A549 (cell line): Measurements from ENCODE around the gene ADCK2. TPM values are rescaled to one million over a fixed set of nuclear protein-coding genes. Genes with fewer than 3 reads are reported as not detected.

Experiments
- ATAC-seq, 2 experiments: fragments of 200-7000 bp in 1 of 2; fragments of >200 bp in 1 of 2; cut with Nextera tagmentation in 1 of 2; cut with Tn5 transposase in 1 of 2; 3 replicates each; pipeline versions ENCODE4 v1.8.0 to v1.9.1; 2018 to 2020; ENCODE audit warnings: mild to moderate bottlenecking in 1 of 2, moderate library complexity in 1 of 2
- CTCF ChIA-PET: fragments of 300-600 bp; sonication (Branson Sonifier 250); formaldehyde crosslinking; extraction: SDS; loops from one replicate; lab custom pipeline; 2021; ENCODE audit warnings: antibody characterized with exemption, inconsistent platforms; lab: Yijun Ruan, JAX
- POLR2A ChIA-PET: fragments of 350-600 bp; formaldehyde crosslinking; extraction: SDS; loops from one replicate; lab custom pipeline; 2021; ENCODE audit warnings: antibody characterized with exemption, inconsistent platforms; lab: Yijun Ruan, JAX
- DNase-seq, 2 experiments: peaks; one replicate each; pipeline versions ENCODE4 v3.0.0 to v3.0.0-alpha.2; 2011 to 2016; ENCODE audit warnings: low read depth in 1 of 2, low spot score in 1 of 2
- FAIRE-seq: peaks from 2 replicates; lab custom pipeline; 2011; peaks lifted over from hg19 to GRCh38; lab: Jason Lieb, UNC
- H3K27ac ChIP-seq, 2 experiments: fragments of >200 bp; sonication (Bioruptor Twin); formaldehyde crosslinking; 3 replicates each; pipeline ENCODE4 v1.5.1; 2016 to 2017
- H3K4me1 ChIP-seq: fragments of >200 bp; sonication (Bioruptor Twin); formaldehyde crosslinking; 3 replicates; pipeline ENCODE4 v1.6.1; 2016
- H3K4me2 ChIP-seq: fragments of >200 bp; sonication (Bioruptor Twin); formaldehyde crosslinking; 3 replicates; pipeline ENCODE4 v1.6.1; 2016
- H3K4me3 ChIP-seq: fragments of >200 bp; sonication (Bioruptor Twin); formaldehyde crosslinking; 3 replicates; pipeline ENCODE4 v1.5.1; 2016
- H3K9me3 ChIP-seq: fragments of >200 bp; sonication (Bioruptor Twin); formaldehyde crosslinking; 3 replicates; pipeline ENCODE4 v1.6.1; 2016
- BCL3 ChIP-seq: fragments of >200 bp; sonication (Bioruptor Twin); formaldehyde crosslinking; IDR thresholded peaks from 3 replicates; pipeline ENCODE4 v1.6.1; 2016
- CBX2 ChIP-seq: fragments of 200-600 bp; sonication (generic); IDR thresholded peaks from 2 replicates; pipeline ENCODE4 v1.6.1; 2016; ENCODE audit warnings: low read depth, mild to moderate bottlenecking, borderline replicate concordance
- CBX8 ChIP-seq: fragments of 200-600 bp; sonication (generic); IDR thresholded peaks from 2 replicates; pipeline ENCODE4 v1.6.1; 2016
- CEBPB ChIP-seq, 2 experiments: fragments of >200 bp in 1 of 2; sonication (Bioruptor Twin) in 1 of 2; formaldehyde crosslinking in 1 of 2; IDR thresholded peaks; 2 replicates each; pipeline ENCODE4 v1.6.1; 2012 to 2016
- EHMT2 ChIP-seq: fragments of 200-600 bp; sonication (generic); IDR thresholded peaks from 2 replicates; pipeline ENCODE4 v1.6.1; 2016; ENCODE audit warnings: antibody characterized with exemption, low read depth, mild to moderate bottlenecking, moderate library complexity
- EP300 ChIP-seq, 2 experiments: fragments of >200 bp; sonication (Bioruptor Twin); formaldehyde crosslinking; IDR thresholded peaks; 2 replicates in 1 of 2; 3 replicates in 1 of 2; pipeline ENCODE4 v1.6.1; 2016 to 2017
- FOXS1 ChIP-seq: fragments of 250-450 bp; sonication (Bioruptor Pico); IDR thresholded peaks from 2 replicates; pipeline ENCODE4 v1.5.0; 2020; ENCODE audit warnings: mild to moderate bottlenecking, moderate library complexity
- HMGXB4 ChIP-seq: fragments of 250-450 bp; sonication (Bioruptor Pico); IDR thresholded peaks from 2 replicates; pipeline ENCODE4 v1.5.0; 2021; ENCODE audit warnings: mild to moderate bottlenecking, moderate library complexity, borderline replicate concordance
- JUN ChIP-seq, 2 experiments: fragments of >200 bp; sonication (Bioruptor Twin); formaldehyde crosslinking; IDR thresholded peaks; 2 replicates in 1 of 2; 3 replicates in 1 of 2; pipeline ENCODE4 v1.6.1; 2016 to 2017
- KDM5A ChIP-seq: fragments of 200-600 bp; sonication (generic); IDR thresholded peaks from 2 replicates; pipeline ENCODE4 v1.6.1; 2016; ENCODE audit warnings: antibody characterized with exemption, mild to moderate bottlenecking
- MYC ChIP-seq: IDR thresholded peaks from 2 replicates; pipeline ENCODE4 v1.6.1; 2012; ENCODE audit warnings: mild to moderate bottlenecking, inconsistent platforms, low read length, improper control_type of control experiment, borderline replicate concordance
- NPAS2 ChIP-seq: fragments of 250-450 bp; sonication (Bioruptor Pico); IDR thresholded peaks from 2 replicates; pipeline ENCODE4 v1.8.0; 2022; ENCODE audit warnings: mild to moderate bottlenecking, moderate library complexity, borderline replicate concordance
- PBX3 ChIP-seq: IDR thresholded peaks from 2 replicates; pipeline ENCODE4 v1.6.1; 2012
- POLR2A ChIP-seq: IDR thresholded peaks from 2 replicates; pipeline ENCODE4 v1.6.1; 2012; ENCODE audit warnings: mild to moderate bottlenecking, low read length
- RARB ChIP-seq: fragments of 250-450 bp; sonication (Bioruptor Pico); IDR thresholded peaks from 2 replicates; pipeline ENCODE4 v1.8.0; 2021; ENCODE audit warnings: mild to moderate bottlenecking, moderate library complexity
- RCOR1 ChIP-seq: fragments of 150-350 bp; IDR thresholded peaks from 2 replicates; pipeline ENCODE4 v1.6.1; 2014; ENCODE audit warnings: antibody characterized with exemption, low read length, low read depth
- RFX5 ChIP-seq: fragments of 450-650 bp; IDR thresholded peaks from 2 replicates; pipeline ENCODE4 v1.7.1; 2014; ENCODE audit warnings: antibody characterized with exemption, mild to moderate bottlenecking, moderate library complexity
- RNF2 ChIP-seq: fragments of 200-600 bp; sonication (generic); IDR thresholded peaks from 2 replicates; pipeline ENCODE4 v1.6.1; 2016; ENCODE audit warnings: low read depth, mild to moderate bottlenecking, antibody characterized with exemption, moderate library complexity, borderline replicate concordance
- SMC3 ChIP-seq: fragments of >200 bp; sonication (Bioruptor Twin); formaldehyde crosslinking; IDR thresholded peaks from 3 replicates; pipeline ENCODE4 v1.6.1; 2018; ENCODE audit warnings: inconsistent platforms
- TP53 ChIP-seq: fragments of 250-450 bp; sonication (Bioruptor Pico); IDR thresholded peaks from 2 replicates; pipeline ENCODE4 v1.5.0; 2021; ENCODE audit warnings: mild to moderate bottlenecking, moderate library complexity
- USF2 ChIP-seq: fragments of 450-650 bp; IDR thresholded peaks from 2 replicates; pipeline ENCODE4 v1.6.1; 2014; ENCODE audit warnings: antibody characterized with exemption
- WGBS: methylation state at CpG from one replicate; pipeline ENCODE4 v1.1.6; 2017; ENCODE audit errors: missing lambda C conversion rate; 5-methylcytosine and 5-hydroxymethylcytosine counted together
- polyA plus RNA-seq, 4 experiments: library from polyadenylated mRNA; depleted of rRNA in 3 of 4; stranded (reverse); fragments of >200 nt; fragmentation: RNase III in 1 of 4; extraction: RNeasy Plus Mini Kit Qiagen cat#74134 plus additional on column Dnase treatment in 1 of 4; gene quantifications; 2 replicates in 3 of 4; 3 replicates in 1 of 4; pipeline ENCODE4 v1.2.3, GENCODE V29; 2011 to 2017
- TF ChIP-seq, protein P1 (sequence below): IDR thresholded peaks from 2 replicates; pipeline ENCODE4 v1.6.1; 2012
- TF ChIP-seq, protein P2 (sequence below): IDR thresholded peaks from 2 replicates; pipeline ENCODE4 v1.6.1; 2012; ENCODE audit warnings: low read depth, borderline replicate concordance

Gene ADCK2
- polyA plus RNA-seq, 2 of the 4 experiments (the other 2 are of a cell fraction), result 13.1 to 13.9 TPM

DNA sequence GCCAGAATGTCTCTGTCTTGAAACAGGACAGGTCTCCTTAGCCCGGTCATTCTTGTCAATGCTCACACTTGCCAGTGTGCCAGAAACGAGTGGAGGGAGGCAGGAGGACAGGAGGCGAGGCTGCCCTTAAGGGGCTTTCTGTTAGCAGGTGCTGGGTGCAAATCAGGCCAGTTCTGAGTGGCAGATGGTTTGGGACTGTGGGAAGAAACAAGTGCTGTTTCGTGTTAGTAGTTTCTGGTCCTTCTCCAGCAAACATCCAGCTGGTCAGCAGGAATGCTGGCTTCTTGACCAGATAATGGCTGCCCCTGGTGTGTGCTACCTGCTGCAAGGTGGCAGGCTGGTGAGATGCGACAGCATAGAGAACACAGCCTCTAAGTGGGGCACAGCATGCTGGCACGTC is 15.6 kb downstream of the ADCK2 start:
- POLR2A ChIA-PET, result no interaction called here
- Histone ChIP-seq H3K9me3 (no peaks in the 10 kb centered on the region), H3K4me2 (no peak overlapping the region), H3K4me3 (no peak overlapping the region), H3K4me1 (no peaks in the 10 kb centered on the region), H3K27ac (no peak overlapping the region)
- ATAC-seq (no peak), FAIRE-seq (no peak), DNase-seq (no peak)
- CTCF ChIA-PET, result interaction anchor here (1.9 kb wide), 1 partner anchor 35 kb away, joined by 7 read pairs; no protein-coding TSS in a partner anchor
- TF ChIP-seq EP300 (IDR thresholded peaks at IDR 0.05) (no peak), USF2 (no peak), CBX8 (no peak), RNF2 (no peak), KDM5A (no peak), EHMT2 (no peak), CEBPB (IDR thresholded peaks at IDR 0.05) (no peak), RFX5 (no peak), RCOR1 (no peak), FOXS1 (CRISPR knock-in tag) (no peak), BCL3 (no peak), JUN (IDR thresholded peaks at IDR 0.05) (no peak), POLR2A (no peak)
- TF ChIP-seq, protein P1, sequence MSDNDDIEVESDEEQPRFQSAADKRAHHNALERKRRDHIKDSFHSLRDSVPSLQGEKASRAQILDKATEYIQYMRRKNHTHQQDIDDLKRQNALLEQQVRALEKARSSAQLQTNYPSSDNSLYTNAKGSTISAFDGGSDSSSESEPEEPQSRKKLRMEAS, result no peak
- 86% methylated on average over 6 of the region's 6 CpGs for WGBS

DNA sequence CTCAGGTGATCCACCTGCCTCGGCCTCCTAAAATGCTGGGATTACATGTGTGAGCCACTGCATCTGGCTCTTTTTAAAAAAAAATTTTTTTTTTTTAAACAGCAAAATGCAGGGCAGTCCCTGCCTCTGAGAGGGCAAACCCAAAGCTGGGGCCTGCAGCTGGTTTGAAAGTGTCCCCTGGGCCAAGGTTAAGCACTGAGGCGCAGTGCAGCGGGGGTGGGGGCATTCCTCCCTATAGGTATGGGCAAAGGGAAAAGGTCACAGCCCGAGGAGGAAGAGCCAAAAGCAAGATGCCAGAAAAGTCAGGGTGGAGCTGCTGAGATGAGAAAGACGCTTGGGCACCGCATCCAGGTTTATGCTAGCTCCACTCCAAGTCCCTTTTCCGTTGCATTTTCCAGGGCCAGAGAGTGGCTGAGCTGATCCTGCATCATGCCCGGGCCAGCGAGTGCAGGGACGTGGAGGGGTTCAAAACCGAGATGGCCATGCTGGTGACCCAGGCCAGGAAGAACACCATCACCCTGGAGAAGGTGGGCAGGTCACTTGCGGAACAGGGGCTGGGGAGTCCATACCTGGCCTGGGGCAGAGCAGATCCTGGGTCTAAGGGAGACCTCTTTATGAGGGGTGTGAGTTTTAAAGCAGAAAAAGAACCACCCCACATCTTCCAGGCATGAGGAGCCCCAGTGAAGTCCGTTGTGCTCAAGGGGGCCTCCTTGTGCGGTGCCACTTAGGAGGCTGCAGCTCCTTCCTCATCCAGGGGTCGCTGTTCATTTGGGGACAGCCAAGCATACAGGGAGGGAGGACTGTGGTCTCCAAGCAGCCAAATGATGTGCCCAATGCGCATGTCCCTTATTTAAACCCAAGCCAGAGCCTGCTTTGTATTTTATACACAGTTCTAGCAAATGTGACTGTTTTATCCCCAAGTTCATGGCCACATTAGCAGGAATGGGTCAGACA is 16.7 kb downstream of the ADCK2 start:
- no peak overlapping the region for H3K4me2 ChIP-seq
- no peak overlapping the region for H3K27ac ChIP-seq
- ChIA-PET CTCF (interaction anchor here (1.0 to 1.9 kb wide), 2 partner anchors 14 to 37 kb away, joined by 7 to 8 read pairs; no protein-coding TSS in a partner anchor), POLR2A (no interaction called here)
- H3K4me3 ChIP-seq, result no peak overlapping the region
- TF ChIP-seq USF2 (no peak), TP53 (CRISPR knock-in tag) (no peak), MYC (no peak), FOXS1 (CRISPR knock-in tag) (no peak), CBX2 (no peak), NPAS2 (CRISPR knock-in tag) (no peak), EHMT2 (no peak), EP300 (IDR thresholded peaks at IDR 0.05) (no peak), CEBPB (IDR thresholded peaks at IDR 0.05) (no peak), CBX8 (no peak), SMC3 (no peak), HMGXB4 (CRISPR knock-in tag) (no peak), PBX3 (no peak), RARB (CRISPR knock-in tag) (no peak)
- TF ChIP-seq, protein P2, sequence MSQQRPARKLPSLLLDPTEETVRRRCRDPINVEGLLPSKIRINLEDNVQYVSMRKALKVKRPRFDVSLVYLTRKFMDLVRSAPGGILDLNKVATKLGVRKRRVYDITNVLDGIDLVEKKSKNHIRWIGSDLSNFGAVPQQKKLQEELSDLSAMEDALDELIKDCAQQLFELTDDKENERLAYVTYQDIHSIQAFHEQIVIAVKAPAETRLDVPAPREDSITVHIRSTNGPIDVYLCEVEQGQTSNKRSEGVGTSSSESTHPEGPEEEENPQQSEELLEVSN, result no peak
- ATAC-seq (no peak), FAIRE-seq (no peak), DNase-seq (no peak)
- H3K9me3 ChIP-seq, result no peaks in the 10 kb centered on the region
- H3K4me1 ChIP-seq, result no peaks in the 10 kb centered on the region
- 95% methylated on average over 16 of the region's 16 CpGs for WGBS
